ENCODE data around the gene TUG1.

The TUG1 gene

DNA sequence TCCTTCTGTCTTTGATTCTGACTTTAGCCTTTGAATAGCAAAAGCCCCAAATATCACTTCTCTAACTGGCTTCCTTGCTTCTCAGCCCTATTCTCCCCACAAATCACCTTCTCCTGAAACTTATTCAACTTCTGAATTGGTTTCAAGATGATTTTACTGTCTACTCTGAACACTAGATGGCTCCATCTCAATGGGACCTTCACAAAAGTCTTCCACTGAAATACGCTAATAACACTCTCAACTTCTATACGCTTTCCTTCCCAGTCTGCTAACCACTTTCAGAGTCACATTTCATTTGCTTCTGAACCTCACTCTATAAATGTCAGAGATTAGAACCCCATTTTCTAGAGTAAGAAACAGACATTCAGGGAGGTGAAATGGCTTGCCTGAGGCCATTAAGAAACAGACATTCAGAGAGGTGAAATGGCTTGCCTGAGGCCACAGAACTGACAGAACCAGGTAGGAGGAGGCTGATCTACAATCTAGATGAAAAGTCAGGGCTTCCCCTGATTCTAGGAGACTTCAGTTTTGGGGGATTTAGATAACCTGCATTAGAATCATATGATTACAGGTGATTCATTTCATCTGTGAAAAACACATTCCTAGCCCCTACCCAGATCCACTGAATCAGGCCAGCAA, 21.1 kb upstream of the TUG1 start:
- FAIRE-seq: peak; percentile 90

DNA sequence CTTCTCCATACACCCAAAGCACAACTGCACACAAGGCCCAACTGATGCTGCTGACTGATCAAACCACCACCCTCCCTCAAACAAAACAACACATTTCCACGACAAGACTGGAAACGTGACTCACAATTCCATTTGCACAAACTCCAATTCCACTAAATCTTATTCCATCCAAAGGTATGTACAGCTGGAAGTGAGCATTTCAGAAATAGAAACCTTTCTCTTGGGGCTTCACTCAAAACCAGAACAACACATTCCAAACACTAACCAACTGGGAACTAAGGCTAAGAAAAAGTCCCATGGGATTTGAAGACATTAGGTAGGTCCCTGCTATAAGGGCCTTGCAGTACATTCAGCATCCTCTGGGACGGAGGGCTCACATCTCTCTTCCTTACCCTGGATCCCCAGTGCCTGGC, 20.1 kb upstream of the TUG1 start:
- no peak for FAIRE-seq

DNA sequence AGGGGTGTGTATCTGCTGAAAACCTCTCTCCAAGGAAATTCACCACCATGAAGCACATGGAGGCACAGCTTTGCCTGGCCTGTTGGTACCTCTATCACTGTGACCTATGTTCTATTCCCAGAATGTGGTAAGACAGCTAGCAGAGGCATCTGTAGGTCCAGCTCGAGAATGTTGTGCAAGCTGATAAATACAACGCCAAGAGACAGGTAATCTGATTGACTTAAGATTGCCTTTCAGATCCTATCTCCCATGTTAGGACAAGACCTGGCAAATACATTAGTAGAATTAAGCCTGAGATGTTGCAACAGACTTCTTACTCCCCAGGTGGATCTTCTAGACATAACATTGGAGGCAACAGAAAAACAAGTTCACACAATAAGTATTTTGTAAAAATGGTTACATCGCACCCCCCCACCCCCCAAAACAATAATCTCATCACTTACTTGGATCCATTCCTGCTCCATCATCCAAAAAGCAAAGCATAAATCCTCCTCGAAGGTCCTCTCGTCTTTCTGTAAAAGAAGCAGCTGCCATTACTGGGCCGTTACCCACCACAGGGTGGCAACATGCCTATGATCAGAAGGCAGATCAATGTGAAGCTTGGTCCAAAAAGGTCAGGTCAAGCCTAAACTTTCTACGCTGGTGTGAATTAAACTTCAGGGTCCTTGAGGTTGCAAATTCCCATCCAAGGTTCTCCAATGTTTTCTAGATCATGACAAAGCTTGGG, 19.0 kb upstream of the TUG1 start:
- FAIRE-seq: no peak

DNA sequence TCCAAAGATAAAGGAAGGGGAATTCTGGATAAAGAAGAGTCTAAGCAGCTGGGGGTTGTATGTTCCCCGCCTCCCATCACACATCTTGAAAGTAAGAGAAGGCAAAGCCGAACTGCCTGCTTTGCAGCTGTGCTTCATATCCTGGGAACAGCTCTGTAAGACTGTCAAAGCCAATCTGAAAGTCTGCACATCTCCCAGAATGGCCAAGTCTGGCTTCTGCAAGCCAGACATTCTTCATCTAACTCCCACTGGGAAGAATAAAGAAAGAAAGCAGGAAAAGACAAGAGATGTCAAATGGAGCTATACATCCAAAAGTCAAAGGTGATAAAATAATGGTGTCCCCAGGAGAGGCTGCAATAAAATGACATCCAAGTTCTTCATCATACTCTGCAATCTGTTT, 15.9 kb upstream of the TUG1 start:
- FAIRE-seq: no peak

DNA sequence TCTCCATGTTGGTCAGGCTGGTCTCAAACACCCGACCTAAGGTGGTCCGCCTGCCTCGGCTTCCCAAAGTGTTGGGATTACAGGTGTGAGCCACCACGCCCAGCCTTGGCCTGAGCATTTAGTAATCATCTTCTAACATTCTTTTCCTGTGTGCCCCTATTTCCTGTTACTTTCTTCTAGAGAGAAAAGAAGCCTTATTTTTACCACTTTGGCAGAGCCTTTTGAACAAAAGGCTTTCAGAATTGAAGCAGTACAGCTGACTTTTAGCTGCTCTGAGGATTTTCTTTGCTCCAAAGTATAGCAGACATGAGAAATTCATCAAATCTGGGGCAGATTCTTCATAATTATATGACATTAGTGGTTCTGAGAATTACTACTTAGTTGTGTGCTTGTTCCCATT, 13.9 kb upstream of the TUG1 start:
- no peak for FAIRE-seq

DNA sequence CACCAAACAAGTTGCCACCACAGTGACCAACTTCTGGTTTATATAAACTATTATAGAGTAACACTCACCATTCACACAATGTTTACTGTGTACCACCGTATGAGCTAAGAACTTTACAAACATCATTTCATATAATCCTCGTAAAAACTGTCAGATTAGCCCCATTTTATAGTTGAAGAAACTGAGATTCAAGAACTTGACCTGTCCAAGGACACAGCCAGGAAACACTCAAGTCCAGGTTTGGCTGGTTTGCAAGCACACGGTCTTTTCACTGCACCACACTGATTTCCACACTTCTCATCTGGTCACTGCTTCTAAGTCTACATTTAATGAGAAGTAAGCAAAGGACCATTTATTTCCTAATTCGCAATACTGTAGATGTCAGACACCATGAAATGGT, 4.2 kb upstream of the TUG1 start:
- FAIRE-seq: no peak

DNA sequence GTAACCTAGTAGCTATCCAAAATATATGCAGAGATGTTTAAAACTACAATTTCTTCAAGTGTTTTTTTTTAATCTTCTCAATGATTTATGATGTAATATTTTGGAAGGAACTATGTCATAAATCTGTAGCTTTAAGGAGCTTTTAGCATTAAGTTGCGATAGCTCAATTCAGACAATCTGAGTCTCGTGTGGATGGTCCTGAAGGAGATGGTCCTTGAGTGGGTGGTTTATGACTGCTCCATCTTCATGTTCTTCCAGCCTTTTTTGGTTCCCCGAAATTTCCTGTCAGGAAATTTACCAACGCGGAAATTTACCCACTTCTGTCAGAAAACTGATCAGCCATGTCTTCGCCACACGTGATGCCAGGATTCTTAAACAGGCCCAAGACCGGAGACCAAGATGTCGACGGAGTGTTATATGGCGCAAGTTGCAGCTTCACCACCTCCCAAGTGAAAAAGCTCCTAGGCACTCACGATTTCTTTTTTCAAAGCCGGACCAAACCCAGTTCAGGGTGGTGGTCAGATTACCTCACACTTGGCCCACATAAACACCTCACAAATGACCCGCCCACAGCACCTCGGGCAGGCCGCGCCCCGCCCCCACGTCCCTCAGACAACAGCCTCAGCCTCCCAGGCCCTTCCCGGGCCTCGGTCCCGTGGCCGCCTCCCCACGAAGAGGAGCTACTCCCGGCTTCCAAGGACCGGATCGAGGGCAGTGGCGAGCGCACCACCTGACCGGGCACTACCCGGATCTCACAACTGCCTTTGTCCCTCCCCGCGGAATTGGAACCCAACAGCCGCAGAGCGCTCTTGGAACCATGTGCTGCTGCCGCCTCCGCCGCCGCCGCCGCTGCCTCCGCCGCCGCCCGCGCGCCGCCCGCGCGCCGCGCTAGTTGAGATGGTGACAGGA, 796 bp upstream of the TUG1 start, which contains the start of gene MORC2:
TSS of gene MORC2 (minus strand) at position 760 of the 909 bp plus-strand sequence. CDS start 885 bp downstream, outside the sequence.
- FAIRE-seq: no peak

DNA sequence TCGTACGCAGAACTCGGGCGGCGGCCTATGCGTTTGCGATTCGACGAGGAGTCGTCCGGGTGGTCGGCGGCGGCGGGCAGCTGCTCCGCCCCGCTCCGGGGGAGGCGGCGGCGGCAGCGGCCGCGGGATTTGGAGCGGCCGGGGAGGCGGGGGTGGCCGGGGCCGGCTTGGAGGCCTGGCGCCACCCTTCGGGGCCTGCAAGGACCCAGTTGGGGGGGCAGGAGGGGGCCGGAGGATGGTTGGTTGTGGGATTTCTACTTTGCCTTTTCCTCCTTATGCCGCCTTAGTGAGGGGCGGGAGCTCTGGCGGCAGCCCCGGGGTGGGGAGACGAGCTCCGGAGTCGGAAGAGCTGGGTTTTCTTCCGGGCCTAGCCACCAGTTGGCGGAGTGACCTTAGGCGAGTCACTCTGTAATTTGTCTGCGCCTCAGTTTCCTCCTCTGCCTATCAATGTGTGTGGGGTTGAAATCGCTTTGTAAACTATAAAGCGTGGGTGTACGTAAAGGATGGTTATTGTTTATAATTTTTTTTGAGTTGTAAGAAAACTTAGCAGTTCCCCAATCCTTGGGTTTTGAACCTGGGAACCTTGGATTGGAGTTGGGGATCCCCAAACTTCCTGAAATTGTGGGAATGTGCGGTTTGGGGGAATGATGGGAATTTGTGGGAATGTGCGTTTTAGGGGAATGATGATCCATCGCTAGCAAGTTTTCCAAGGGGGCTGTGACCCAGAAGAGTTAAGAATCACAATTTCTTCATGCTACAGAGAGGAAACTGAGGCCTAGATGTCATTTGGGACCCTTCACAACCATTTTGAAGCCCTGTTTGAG, 679 bp downstream of the TUG1 start:
- no peak for FAIRE-seq

DNA sequence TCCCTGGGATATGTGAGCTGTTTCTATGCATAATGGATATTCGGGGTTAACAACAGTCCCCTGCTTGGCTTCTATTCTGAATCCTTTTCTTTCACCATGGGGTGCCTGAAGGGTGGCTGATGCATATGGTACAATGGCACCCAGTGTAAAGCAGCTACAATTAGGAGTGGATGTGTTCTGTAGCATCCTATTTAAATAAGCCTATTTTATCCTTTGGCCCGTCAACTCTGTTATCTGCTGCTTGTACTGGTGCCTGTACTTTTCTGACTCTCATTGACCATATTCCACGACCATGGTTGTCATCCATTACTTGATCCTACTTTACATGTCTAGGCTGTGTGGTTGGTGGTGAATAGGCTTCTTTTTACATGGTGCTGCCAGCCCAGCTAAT, 1.3 kb downstream of the TUG1 start:
- FAIRE-seq: no peak

DNA sequence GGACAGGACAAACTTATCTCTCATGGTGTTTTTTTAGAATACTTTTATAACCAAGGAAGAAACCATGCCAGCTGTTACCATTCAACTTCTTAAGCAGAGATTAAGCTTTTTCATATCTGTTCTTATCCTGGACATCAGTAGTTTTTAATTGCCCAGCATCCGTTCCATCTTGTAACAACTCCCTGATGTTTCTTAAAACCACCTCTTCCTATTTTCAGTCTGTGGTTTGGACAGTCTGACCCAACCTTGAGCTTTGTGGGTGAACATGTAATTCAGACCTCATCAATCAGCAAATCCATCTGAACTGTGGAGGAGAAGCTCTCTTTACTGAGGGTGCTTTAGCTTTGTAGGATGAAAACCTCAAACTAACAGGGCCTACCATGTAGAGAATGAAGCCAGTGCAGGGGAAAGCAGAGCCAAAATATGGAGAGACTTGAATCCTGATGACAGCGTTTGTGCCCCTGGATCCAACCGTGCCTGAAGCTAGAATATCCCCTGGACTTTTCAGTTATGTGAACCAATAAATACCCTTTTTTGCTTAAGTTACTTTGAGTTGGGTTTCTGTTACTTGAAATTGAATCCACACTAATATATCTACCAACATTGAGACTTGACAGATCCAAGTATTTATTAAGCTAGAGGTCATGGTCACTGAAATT, 9.4 kb downstream of the TUG1 start:
- FAIRE-seq: no peak

DNA sequence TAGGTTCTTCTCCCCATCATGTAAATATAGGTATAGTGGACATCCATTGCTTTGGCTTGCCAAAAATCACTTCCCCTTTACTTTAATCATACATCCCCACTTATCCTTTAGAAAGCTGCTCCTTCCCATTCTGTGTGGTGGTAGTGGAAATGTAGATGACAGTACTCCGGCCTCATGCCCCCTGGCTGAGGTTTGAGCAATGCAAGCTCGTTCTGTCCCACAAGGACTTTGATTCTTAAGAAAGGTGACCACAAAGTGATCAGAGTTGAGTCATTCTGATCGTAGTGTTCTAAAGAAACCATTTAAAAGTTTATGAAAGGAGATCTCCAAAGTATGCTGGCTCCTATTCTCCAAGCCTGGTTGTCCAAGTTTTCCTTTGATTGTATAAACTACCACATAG, 10.9 kb downstream of the TUG1 start:
- no peak for FAIRE-seq

DNA sequence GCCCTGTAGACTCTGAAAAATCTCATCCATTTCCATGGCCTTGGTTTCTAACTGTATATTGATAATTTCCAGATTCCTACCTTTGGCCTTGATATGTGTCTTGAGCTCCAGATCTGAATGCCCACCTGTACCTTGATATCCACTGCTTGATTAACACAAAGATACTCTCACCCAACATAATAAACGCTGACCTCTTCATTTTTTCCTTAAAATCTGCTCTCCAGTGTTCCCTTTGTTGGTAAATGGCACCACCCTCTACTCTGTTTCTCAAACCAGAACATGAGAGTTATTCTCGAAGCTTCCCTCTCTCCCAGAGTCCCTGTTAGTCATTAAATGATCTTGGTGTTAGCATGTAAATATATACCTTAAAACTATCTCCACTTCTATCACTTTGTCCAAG, 13.4 kb downstream of the TUG1 start:
- FAIRE-seq: no peak

DNA sequence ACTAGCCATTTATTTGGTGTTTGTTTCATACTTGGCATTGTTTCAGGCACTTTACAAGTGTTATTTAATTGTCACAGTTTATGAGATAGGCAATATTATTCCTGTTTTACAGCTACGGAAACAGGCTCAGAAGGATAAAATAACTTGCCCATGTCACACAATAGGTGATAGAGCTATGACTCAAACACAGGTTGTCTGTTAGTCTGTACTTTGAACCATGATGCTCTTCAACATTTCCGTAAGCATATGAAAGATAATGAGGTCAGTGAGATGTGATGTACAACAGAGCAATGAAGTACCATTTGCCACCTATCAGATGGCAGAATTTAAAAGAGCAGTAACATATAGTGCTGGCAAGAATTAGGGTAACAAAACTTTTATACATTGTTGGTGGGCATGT, 15.3 kb downstream of the TUG1 start:
- FAIRE-seq: peak; percentile 15

DNA sequence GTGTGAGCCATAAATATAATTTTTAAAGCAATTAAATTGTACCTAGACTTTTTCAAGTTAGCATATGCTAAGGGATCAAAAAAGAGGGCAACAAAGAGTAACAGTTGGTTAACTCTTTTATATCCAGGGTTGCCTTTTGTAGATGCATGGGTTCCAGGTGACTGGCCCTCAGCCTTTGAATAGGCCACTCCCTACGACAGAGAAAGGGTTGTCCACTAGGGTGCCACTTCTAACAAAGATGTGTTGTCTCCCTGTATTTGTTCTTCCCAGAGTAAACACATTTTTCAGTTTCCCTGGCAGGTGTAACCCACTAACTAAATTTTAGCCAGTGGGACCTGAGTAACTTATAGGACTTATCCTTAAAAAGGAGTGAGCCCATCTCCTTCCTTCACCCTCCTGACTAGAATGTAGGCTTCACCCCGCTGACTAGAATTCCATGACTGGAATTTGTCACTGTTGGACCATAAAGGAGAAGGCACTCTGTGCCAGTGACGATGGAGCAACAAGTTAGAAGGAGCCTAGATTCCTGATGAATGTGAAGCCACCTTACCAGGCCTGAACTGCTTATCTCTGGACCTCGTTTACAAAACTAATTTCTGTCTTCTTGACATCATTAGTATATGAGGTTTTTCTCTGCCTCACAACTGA, 16.6 kb downstream of the TUG1 start:
- FAIRE-seq: no peak

DNA sequence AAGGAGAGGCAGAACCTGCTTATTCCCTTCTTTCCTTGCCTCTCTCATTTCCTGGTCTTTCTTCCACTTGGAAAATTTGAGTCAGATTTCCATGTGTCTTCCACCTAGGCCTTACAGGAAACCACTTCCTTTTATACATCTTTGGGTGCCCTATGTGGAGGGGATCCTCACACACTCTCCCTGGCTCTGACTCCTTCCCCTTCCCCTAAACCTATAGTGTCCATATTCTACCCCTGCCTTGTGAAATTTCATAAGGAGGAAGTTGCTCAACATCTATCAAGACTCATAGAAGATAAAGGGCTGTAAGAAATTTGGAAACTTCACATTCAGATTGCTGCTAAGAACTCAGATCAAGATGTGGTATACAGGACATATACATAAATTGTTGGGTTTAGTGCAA, 20.4 kb downstream of the TUG1 start:
- FAIRE-seq: no peak

DNA sequence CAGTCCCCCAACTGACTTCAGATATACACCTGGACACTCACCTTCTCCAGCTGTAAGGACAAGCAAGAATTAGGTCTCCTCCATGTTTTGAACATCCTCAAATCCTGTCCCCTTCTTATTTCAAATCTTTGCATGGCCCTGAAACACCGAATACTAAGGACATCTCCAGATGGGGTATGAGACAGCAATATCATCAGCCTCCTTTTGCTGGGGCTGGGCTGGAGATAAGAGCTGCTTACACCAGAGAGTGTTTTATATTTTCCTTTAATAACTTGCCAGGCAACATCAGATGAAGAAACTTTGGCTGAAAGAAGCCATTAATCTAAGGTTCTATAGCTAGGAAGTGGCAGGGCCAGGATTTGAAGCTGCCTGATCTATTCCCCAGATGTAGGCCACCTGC, 21.6 kb downstream of the TUG1 start:
- no peak for FAIRE-seq

DNA sequence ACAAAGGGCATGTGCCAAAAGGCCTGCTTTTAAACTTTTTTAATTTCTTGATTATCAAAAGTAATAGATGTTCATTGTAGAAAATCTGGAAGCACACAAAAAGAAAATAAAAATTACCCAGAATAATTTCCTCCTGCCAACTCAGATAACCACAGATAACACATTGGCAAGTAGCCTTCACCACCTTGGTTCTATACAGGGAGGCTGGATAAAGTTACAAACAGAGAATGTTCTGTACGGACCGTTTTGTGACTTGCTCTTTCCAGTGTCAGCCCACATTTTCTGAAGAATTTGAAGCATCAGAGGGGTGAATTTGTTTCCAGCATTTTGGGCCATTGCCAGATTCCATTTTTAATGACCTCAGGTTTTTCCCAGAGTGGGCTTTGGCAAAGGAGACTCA, 23.5 kb downstream of the TUG1 start:
- no peak for FAIRE-seq

DNA sequence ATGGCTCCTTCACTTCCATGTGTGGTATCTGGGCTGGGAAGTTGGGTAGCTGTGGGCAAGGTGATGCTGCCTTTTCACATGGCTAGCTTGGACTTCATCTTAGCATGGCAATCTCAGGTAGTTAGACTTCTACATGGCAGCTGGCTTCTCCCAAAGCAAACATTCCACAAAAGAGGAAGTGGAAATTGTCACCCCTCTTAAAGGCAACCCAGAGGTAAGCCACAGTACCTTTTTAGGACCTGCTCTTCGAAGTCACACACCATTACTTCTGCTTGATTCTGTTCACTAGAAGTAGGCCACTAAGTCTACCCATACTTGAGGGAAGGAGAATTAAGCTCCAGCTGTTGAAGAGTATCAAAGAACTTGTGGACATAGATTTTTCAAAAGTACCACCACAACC, 25.9 kb downstream of the TUG1 start:
- no peak for FAIRE-seq

DNA sequence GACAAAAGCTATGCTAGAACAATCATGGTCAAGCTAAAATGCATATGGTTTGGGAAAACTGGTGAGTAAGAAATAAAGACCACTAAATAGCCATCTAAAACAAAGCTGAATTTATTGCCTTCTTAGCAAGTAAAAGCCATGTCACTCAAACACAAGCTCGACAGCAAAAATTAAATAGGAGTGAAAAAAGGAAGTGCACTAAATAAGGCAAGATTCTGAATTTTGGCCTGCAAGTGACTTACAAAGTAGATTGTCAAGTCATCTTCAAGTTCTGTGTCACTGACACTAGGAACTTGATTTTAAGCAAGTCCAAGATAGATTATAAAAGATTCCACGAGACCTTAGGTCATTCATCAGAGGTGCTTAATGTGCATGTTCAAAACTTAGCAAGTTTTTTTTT, 27.4 kb downstream of the TUG1 start:
- no peak for FAIRE-seq

DNA sequence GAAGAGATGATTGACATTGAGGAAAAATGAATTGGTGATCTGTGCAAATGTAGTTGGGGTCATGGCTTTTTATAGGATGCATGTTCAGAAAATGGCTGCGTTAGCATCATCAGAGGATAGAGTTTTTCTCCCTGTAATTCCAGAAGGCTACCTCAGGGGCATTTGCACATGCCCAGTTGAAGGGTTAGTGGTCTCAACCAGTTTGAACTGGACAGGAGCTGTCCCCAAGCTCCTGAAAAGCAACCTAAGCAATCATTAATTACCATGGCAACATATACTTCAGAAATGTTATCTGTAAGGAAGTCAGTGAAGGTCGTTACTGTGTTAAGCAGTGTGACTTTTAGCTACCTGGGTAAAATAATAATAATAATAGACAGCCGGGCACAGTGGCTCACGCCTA, 29.3 kb downstream of the TUG1 start:
- no peak for FAIRE-seq

DNA sequence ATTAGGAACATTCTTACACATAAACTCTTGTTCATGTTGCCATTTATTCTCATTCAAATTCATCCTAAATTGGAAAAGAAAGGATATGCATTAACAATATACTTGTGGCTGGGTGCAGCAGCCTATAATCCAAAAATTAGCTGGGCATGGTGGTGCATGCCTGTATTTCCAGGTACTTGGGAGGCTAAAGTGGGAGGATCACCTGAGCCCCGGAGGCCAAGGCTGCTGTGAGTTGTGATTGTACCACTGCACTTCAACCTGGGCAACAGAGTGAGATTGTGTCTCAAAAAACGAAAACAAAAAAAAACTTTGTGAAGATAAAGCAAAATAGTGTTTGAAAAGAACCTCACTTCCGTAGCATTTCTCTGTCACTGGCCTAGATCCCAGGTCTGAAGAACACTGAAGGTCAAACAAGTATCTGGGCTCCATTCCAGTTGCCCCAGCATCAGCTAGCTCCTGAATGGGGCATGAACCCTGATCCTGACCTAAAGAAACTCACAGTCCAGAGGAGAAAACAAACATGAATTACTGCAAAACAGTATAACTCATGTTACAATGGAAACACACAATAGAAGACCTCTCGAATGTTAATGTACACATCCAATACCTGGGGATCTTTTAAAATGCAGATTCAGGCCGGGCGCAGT, 32.2 kb downstream of the TUG1 start:
- no peak for FAIRE-seq

Data from G401.6 (cell line).